Motor neuron (in vitro differentiated cells): Measurements from ENCODE around the gene NTNG1. TPM values are rescaled to one million over a fixed set of nuclear protein-coding genes. Genes with fewer than 3 reads are reported as not detected.

Experiments
- ATAC-seq, 8 experiments: fragments of 200-7000 bp; cut with Tn5 transposase; replicated peaks in 6 of 8; 2 replicates each; pipeline ENCODE4 v1.8.0; 2021; ENCODE audit warnings: mild to moderate bottlenecking in 8 of 8, moderate library complexity in 8 of 8
- H3K27ac ChIP-seq, 2 donors: fragments of 250-450 bp; sonication (Bioruptor Pico); 2 replicates each; pipeline ENCODE4 v1.9.0; 2021; ENCODE audit warnings: antibody characterized with exemption in 2 of 2, mild to moderate bottlenecking in 2 of 2, moderate library complexity in 1 of 2
- H3K4me1 ChIP-seq, 2 donors: fragments of 250-450 bp; sonication (Bioruptor Pico); replicated peaks in 1 of 2; 2 replicates each; pipeline ENCODE4 v1.6.1; 2021; ENCODE audit warnings: antibody characterized with exemption in 2 of 2, mild to moderate bottlenecking in 2 of 2, moderate library complexity in 1 of 2
- H3K4me3 ChIP-seq, 5 donors: fragments of 250-450 bp; sonication (Bioruptor Pico); 2 replicates each; pipeline ENCODE4 v1.9.0; 2021; ENCODE audit warnings: antibody characterized with exemption in 5 of 5, mild to moderate bottlenecking in 5 of 5, moderate library complexity in 4 of 5
- WGBS, 10 experiments: fragments of 450-650 bp; shearing (Covaris generic); methylation state at CpG; one replicate each; pipeline ENCODE4 v1.0.0; 2022; 5-methylcytosine and 5-hydroxymethylcytosine counted together
- in situ Hi-C, 9 experiments: fragments of 400-800 bp; cut with MboI; loops; one replicate each; pipeline ENCODE4 v1.15.0; 2021; ENCODE audit warnings: low sequenced_read_pairs in 9 of 9, low pct_unique_long_range_greater_than_20kb in 2 of 9; ENCODE audit not compliant: unreplicated experiment in 9 of 9
- total RNA-seq, 8 experiments: library from RNA; unstranded; fragments of 300-600 nt; gene quantifications; 2 replicates each; pipeline versions ENCODE4 v1.2.3 to v1.2.4, GENCODE V29; 2022

The NTNG1 gene
- total RNA-seq, 8 experiments from 2014 or later, result 3.7 to 54.8 (median 18.5) TPM

DNA sequence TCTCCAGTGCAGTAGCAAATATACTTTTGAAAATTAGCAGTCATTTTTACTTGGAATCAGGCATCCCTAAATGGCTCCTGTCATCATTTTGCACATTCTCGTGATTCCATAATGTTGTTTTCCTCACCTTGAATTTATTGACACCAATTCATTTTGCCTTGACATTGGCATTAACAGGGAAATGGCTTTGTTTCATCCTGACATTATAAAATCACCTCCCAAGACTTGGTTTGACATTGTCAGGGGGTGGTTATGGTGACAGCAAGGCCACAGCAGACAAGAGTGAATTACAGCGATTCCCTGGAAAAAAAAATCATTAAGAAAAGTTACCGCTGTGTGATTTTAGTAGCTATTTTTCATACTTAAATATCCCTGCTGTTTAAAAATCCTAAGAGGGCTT, 327.0 kb downstream of the NTNG1 start:
- peaks cover 15 to 42% of the 10 kb centered on the region in 2 donors for H3K4me1 ChIP-seq
- in situ Hi-C loops, result no loop called here
- peak in 1 of 8 experiments; percentile 36 for ATAC-seq
- no peak overlapping the region for H3K4me3 ChIP-seq
- 59 to 86% (median 76%) methylated on average over 2 to 3 of the region's 3 CpGs; no CpG with 5 or more reads in 1 of the 10 experiments for WGBS, 10 experiments
- H3K27ac ChIP-seq, result no peak overlapping the region

DNA sequence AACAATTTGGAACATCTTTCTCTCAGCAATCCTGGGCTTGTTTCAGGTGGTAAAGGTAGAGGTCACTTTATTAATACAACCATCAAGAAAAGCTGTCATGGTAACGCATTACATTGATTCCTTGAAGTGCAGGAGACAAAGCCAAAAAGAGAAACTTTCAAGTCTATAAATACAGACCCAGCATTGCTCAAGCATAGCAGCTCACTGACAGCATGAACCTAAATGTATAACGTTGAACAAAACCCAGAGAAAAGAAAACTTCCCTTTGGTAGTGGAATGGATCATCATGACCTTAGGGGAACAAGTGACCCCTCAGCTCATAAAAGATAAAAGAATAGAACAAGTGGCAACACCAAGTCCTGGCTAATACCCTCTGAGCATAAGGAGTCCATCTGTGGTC, 332.2 kb downstream of the NTNG1 start:
- ATAC-seq, result no peak
- H3K4me1 ChIP-seq, result peaks cover 7 to 22% of the 10 kb centered on the region in 2 donors
- H3K4me3 ChIP-seq, result no peak overlapping the region
- H3K27ac ChIP-seq, result no peak overlapping the region
- in situ Hi-C loops, result no loop called here
- WGBS, 10 experiments, result 60 to 100% (median 76%) methylated on average over 1 to 2 of the region's 2 CpGs; no CpG with 5 or more reads in 1 of the 10 experiments

DNA sequence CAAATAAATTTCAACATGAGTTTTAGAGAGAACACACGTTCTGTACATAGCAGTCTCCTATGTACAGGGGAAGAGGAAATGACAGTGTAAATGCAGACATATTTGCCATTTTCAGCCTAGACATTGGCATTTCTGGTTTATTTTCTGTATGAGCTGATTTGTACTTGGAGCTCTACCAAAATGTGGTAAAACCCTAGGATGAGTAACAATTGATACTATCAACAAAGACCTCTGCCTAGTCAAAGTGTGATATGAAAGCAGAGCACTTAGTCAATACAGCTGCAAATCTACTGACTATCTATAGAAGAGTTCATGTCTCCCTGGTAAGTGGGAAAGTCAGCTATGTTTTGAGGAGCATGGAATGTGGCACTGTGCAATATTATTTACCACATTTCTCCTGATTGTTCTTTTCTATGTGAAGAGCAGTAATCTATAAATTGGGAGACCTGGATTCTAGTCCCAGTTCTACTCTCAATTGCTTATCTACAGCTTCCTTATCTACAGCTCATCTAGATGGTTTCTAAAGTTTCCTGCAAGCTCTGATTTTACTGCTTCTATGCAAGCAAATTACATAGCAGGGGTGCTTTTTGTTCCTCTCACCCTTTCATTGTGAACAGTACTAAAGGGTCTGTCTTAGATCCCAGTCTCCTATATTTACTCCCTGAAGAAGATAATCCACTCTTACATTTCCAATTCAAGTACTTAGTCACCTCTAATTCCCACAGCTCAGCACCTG, 334.2 kb downstream of the NTNG1 start:
- WGBS, 10 experiments, result 0 to 90% (median 82%) methylated on average over 1 of the region's 1 CpG; no CpG with 5 or more reads in 3 of the 10 experiments
- ATAC-seq, result no peak
- Histone ChIP-seq H3K27ac (no peak overlapping the region), H3K4me1 (peaks cover 19 to 37% of the 10 kb centered on the region in 2 donors), H3K4me3 (no peak overlapping the region)
- in situ Hi-C loops, result loop anchor here in 1 of 9 experiments (25.0 kb wide), 1 partner anchor 88 kb away; no protein-coding TSS in a partner anchor

DNA sequence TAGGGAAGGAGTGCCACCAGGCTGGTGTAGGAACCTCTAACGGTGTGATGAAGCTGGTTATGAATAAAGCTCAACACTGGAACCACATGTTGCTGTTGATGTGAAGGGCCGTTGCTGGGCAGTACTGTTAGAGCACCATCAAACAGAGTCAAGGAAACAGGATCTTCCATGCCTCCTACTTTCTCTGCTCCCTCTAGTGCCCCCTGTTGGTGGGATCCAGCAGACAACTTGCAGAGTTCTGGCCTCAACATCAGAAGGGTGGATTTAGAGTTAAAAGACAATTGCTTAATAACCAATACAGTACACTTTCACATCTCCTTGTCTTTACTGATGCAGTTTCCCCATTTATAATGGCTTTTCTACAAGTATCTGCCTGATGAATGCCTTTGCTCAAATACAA, 336.4 kb downstream of the NTNG1 start:
- no peak overlapping the region for H3K27ac ChIP-seq
- H3K4me1 ChIP-seq, result peaks cover 13 to 23% of the 10 kb centered on the region in 2 donors
- 0 to 100% (median 93%) methylated on average over 1 to 2 of the region's 2 CpGs; no CpG with 5 or more reads in 4 of the 10 experiments for WGBS, 10 experiments
- no peak overlapping the region for H3K4me3 ChIP-seq
- peak in 1 of 8 experiments; percentile 18 for ATAC-seq
- in situ Hi-C loops, result loop anchor here in 1 of 9 experiments (25.0 kb wide), 1 partner anchor 90 kb away; no protein-coding TSS in a partner anchor

DNA sequence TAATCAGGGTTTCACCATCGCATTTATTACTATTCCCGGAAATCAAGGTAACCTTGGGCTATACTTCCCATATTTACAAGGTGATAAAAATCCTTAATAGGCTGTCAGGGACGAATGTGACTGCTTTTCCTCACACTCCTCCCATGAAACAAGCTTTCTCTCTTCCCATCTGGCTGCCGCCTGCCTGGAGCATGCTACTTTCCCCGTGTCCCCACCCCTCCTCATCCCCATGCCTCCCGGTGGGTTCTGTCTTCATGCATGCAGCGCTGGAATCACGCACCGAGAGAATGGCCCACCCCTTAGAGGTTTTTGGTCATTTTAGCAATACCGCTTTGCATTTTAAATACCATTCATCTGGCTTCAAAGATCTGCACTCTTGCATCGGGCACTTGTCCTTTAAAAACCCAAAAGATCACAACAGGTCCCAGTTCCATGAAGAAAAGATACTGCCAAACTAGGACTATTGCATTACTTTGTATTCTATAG, 339.1 kb downstream of the NTNG1 start:
- WGBS, 10 experiments, result 10 to 100% (median 67%) methylated on average over 1 to 10 of the region's 11 CpGs
- no peak overlapping the region for H3K4me3 ChIP-seq
- peaks cover 13 to 28% of the 10 kb centered on the region in 2 donors for H3K4me1 ChIP-seq
- in situ Hi-C loops, result loop anchor here in 1 of 9 experiments (25.0 kb wide), 1 partner anchor 93 kb away; no protein-coding TSS in a partner anchor
- H3K27ac ChIP-seq, result no peak overlapping the region
- peak in 2 of 8 experiments; percentile 31 to 49 for ATAC-seq

DNA sequence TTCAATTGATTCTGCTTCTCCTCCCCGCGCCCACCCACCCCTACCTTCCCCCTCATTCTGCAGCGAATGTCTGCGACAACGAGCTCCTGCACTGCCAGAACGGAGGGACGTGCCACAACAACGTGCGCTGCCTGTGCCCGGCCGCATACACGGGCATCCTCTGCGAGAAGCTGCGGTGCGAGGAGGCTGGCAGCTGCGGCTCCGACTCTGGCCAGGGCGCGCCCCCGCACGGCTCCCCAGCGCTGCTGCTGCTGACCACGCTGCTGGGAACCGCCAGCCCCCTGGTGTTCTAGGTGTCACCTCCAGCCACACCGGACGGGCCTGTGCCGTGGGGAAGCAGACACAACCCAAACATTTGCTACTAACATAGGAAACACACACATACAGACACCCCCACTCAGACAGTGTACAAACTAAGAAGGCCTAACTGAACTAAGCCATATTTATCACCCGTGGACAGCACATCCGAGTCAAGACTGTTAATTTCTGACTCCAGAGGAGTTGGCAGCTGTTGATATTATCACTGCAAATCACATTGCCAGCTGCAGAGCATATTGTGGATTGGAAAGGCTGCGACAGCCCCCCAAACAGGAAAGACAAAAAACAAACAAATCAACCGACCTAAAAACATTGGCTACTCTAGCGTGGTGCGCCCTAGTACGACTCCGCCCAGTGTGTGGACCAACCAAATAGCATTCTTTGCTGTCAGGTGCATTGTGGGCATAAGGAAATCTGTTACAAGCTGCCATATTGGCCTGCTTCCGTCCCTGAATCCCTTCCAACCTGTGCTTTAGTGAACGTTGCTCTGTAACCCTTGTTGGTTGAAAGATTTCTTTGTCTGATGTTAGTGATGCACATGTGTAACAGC, 339.9 kb downstream of the NTNG1 start:
- WGBS, 10 experiments, result 25 to 100% (median 85%) methylated on average over 2 to 27 of the region's 37 CpGs; no CpG with 5 or more reads in 2 of the 10 experiments
- in situ Hi-C loops, result loop anchor here in 1 of 9 experiments (25.0 kb wide), 1 partner anchor 93 kb away; no protein-coding TSS in a partner anchor
- peak in 5 of 8 experiments; percentile 38 to 74 (median 56) for ATAC-seq
- Histone ChIP-seq H3K4me1 (peaks cover 13 to 28% of the 10 kb centered on the region in 2 donors), H3K27ac (no peak overlapping the region), H3K4me3 (no peak overlapping the region)

DNA sequence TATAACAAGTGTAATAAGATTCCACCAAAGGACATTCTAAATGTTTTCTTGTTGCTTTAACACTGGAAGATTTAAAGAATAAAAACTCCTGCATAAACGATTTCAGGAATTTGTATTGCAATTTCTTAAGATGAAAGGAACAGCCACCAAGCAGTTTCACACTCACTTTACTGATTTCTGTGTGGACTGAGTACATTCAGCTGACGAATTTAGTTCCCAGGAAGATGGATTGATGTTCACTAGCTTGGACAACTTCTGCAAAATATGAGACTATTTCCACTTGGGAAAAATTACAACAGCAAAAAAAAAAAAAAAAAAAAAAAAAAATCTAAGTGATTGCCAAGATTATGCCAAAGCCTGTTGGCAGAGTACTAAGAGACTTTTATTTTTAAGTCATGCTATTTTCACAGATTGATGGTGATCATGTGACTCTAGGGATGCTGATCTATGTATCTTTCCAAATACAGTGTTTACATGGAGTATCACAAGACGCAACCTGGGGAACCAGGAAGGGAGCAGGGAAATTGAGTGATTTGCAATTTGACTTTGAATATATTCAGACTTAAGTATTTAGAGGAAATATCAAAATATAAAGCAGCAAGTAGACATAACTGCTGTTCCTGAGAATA, 341.0 kb downstream of the NTNG1 start:
- no peak overlapping the region for H3K4me3 ChIP-seq

DNA sequence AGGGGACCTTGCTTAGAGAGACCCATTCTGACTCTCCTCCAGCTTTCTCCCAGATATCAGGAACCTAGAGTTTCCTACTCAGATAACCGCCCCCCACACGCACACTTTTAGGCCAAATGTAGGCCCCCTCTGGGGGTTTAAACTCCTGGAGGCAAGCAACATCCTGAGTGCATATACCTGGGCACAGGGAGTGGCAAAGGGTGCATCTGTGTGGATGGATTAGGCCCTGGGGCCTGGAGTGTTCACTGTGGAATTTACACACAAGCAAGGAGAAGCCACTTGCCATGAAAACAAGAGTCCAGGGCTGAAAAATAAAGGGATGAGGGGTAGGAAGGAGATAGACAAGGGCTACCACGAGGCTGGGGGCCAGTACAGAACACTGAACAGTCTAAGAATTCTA, 343.1 kb downstream of the NTNG1 start:
- WGBS, 10 experiments, result 0 to 93% (median 50%) methylated on average over 1 to 3 of the region's 3 CpGs; no CpG with 5 or more reads in 3 of the 10 experiments
- no peak overlapping the region for H3K4me3 ChIP-seq
- no peak overlapping the region for H3K27ac ChIP-seq
- no peak for ATAC-seq
- in situ Hi-C loops, result loop anchor here in 1 of 9 experiments (25.0 kb wide), 1 partner anchor 97 kb away; no protein-coding TSS in a partner anchor
- H3K4me1 ChIP-seq, result peaks cover 8 to 16% of the 10 kb centered on the region in 2 donors

More for the DNA sequence above, 341.0 kb downstream of the NTNG1 start:
- WGBS, 10 experiments, result 0 to 78% (median 45%) methylated on average over 1 to 3 of the region's 3 CpGs
- in situ Hi-C loops, result loop anchor here in 1 of 9 experiments (25.0 kb wide), 1 partner anchor 95 kb away; no protein-coding TSS in a partner anchor
- no peak overlapping the region for H3K27ac ChIP-seq
- no peak for ATAC-seq
- H3K4me1 ChIP-seq, result peaks cover 13 to 28% of the 10 kb centered on the region in 2 donors

DNA sequence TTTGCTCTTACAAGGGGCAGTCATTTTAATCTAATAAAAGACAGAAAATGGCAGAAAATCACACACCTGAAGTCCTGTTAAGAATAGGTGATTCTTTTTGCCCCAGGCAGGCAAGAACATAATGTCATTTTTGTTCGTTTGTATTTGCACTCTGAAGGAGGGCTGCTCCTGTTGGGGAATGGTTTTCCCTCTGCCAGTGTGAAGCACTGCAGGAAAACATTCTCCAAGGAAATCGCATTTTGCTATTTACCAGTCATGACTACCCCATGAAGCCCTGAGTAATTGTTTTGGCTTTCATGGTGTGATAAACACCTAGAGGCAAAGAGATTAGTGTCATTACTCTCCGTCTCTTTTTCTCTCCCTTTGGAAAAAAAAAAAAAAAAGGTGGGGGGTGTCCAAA, 345.5 kb downstream of the NTNG1 start:
- Histone ChIP-seq H3K4me3 (no peak overlapping the region), H3K27ac (no peak overlapping the region), H3K4me1 (peaks cover 0 to 16% of the 10 kb centered on the region in 2 donors)
- no peak for ATAC-seq
- WGBS, 10 experiments, result 17 to 72% (median 60%) methylated on average over 1 to 3 of the region's 3 CpGs; no CpG with 5 or more reads in 1 of the 10 experiments
- in situ Hi-C loops, result loop anchor here in 1 of 9 experiments (25.0 kb wide), 1 partner anchor 99 kb away; no protein-coding TSS in a partner anchor

DNA sequence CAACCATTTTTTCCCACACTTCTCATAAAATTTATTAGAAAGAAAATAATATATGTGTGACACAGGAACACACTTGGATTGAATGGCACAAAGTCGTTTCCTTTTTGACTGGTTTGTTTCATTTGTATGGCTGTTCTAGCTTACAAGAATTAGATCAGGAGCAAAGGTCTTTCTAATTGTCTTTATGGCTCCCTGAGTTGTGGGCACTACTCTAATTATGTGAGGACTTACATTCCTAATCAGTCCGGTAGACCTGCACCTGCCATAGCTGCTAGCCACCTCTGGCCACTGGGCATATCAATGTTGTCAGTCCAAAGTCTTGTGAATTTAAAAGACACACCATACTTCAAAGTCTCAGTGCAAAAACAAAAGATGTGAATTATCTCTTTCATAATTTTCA, 346.7 kb downstream of the NTNG1 start:
- in situ Hi-C loops, result loop anchor here in 1 of 9 experiments (25.0 kb wide), 1 partner anchor 100 kb away; no protein-coding TSS in a partner anchor
- no peak overlapping the region for H3K4me3 ChIP-seq
- WGBS, 10 experiments, result 30 to 88% (median 50%) methylated on average over 1 to 2 of the region's 2 CpGs; no CpG with 5 or more reads in 2 of the 10 experiments
- ATAC-seq, result no peak
- no peak overlapping the region for H3K27ac ChIP-seq
- peaks cover 0 to 21% of the 10 kb centered on the region in 2 donors for H3K4me1 ChIP-seq

DNA sequence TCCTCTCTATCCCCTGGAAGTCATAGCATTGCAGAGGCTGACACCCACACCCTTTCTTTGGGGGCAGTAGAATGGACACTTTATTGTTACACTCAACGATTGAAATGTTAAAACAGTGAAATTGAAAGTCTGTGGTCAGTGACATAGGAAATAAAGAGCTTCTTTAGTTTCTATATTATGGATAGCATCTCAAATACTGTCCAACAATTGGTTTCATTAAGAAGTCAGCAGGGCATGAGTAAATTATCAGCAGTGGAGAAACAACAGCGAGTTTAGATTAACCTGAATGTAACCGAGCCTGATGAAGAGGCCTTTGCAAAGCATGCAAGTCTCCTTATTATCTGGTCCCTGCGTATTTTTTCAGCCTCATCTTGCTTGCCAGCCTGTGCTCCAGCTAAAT, 350.7 kb downstream of the NTNG1 start:
- in situ Hi-C loops, result loop anchor here in 1 of 9 experiments (25.0 kb wide), 1 partner anchor 104 kb away; no protein-coding TSS in a partner anchor
- Histone ChIP-seq H3K27ac (no peak overlapping the region), H3K4me3 (no peak overlapping the region), H3K4me1 (peaks cover 0 to 17% of the 10 kb centered on the region in 2 donors)
- WGBS, 10 experiments, result 0 to 88% (median 75%) methylated on average over 1 to 4 of the region's 4 CpGs; no CpG with 5 or more reads in 2 of the 10 experiments
- no peak for ATAC-seq
